ENCODE data around the gene GNG5. TPM values are rescaled to one million over a fixed set of nuclear protein-coding genes. Genes with fewer than 3 reads are reported as not detected.
A peak's percentile ranks its signal among the peaks of the same experiment; 100 is the strongest.

GNG5 gene
- total and polyA plus RNA-seq, 4 donors = 60.7 to 263 (median 161) TPM

- peak overlapping the region; percentile 58 to 91 for H3K9ac ChIP-seq (ENCODE audit: insufficient read depth in 1 of 2, low read length in 2 of 2)
- H3K9me3 ChIP-seq (ENCODE audit: control insufficient read depth in 4 of 4, insufficient read depth in 3 of 4, low read length in 3 of 4) = no peaks in the 10 kb centered on the region
- DNase-seq (peak in 1 of 3 donors; percentile 37), ATAC-seq (ENCODE audit: insufficient read depth, low FRiP score) (no peak)
- WGBS, 2 donors = 5% methylated on average over 17 of the region's 17 CpGs
- no peaks in the 10 kb centered on the region for H3K27me3 ChIP-seq (ENCODE audit: control insufficient read depth in 3 of 3, insufficient read depth in 3 of 3, low read length in 2 of 3)
- H3K4me3 ChIP-seq = peak overlapping the region; percentile 90
- peaks cover 3 to 28% (median 13%) of the 10 kb centered on the region in 5 donors for H3K4me1 ChIP-seq (ENCODE audit: control insufficient read depth in 5 of 5, insufficient read depth in 5 of 5, low read length in 5 of 5)
- H3K27ac ChIP-seq (ENCODE audit: low read depth in 1 of 2, low read length in 1 of 2) = peak overlapping the region; percentile 98 to 99
- H3K36me3 ChIP-seq (ENCODE audit: control insufficient read depth in 4 of 4, insufficient read depth in 4 of 4, low read length in 4 of 4) = peaks cover 0 to 7% (median 4%) of the 10 kb centered on the region in 4 donors
- TF ChIP-seq, protein P1, sequence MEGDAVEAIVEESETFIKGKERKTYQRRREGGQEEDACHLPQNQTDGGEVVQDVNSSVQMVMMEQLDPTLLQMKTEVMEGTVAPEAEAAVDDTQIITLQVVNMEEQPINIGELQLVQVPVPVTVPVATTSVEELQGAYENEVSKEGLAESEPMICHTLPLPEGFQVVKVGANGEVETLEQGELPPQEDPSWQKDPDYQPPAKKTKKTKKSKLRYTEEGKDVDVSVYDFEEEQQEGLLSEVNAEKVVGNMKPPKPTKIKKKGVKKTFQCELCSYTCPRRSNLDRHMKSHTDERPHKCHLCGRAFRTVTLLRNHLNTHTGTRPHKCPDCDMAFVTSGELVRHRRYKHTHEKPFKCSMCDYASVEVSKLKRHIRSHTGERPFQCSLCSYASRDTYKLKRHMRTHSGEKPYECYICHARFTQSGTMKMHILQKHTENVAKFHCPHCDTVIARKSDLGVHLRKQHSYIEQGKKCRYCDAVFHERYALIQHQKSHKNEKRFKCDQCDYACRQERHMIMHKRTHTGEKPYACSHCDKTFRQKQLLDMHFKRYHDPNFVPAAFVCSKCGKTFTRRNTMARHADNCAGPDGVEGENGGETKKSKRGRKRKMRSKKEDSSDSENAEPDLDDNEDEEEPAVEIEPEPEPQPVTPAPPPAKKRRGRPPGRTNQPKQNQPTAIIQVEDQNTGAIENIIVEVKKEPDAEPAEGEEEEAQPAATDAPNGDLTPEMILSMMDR (IDR thresholded peaks at IDR 0.05; ENCODE audit: control extremely low read depth, extremely low read depth) = no peak
Observed at GRCh38 chr1:84504580-84505492, 1.5 kb downstream of the GNG5 start.

DNA sequence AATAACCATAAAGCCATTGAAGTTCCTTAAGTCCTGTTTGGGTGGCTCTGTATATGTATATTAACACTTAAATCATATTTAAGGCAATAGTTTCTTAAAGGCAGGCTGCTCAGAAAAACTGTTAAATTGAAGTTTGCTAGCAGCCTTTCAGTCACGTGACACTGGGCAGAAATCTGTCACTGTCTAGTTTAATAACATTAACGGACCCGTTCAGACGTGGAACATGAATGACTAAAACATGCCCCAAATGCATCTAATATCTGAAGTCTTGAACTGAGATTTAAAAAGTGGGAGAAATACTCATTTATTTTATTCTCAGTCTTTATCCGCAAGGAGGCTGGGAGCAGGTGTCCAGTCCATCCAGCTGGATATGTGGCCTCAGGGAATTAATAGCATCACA lies 3.5 kb downstream of the GNG5 start:
- H3K9me3 ChIP-seq (ENCODE audit: control insufficient read depth in 4 of 4, insufficient read depth in 3 of 4, low read length in 3 of 4) = no peaks in the 10 kb centered on the region
- no peak overlapping the region for H3K9ac ChIP-seq (ENCODE audit: insufficient read depth in 1 of 2, low read length in 2 of 2)
- DNase-seq (no peak), ATAC-seq (ENCODE audit: insufficient read depth, low FRiP score) (no peak)
- peaks cover 1 to 21% (median 8%) of the 10 kb centered on the region in 4 donors for H3K36me3 ChIP-seq (ENCODE audit: control insufficient read depth in 4 of 4, insufficient read depth in 4 of 4, low read length in 4 of 4)
- peaks cover 3 to 28% (median 13%) of the 10 kb centered on the region in 5 donors for H3K4me1 ChIP-seq (ENCODE audit: control insufficient read depth in 5 of 5, insufficient read depth in 5 of 5, low read length in 5 of 5)
- H3K4me3 ChIP-seq = no peak overlapping the region
- H3K27me3 ChIP-seq (ENCODE audit: control insufficient read depth in 3 of 3, insufficient read depth in 3 of 3, low read length in 2 of 3) = no peaks in the 10 kb centered on the region
- 52 to 68% methylated on average over 5 of the region's 5 CpGs for WGBS, 2 donors
- TF ChIP-seq, protein P1 (IDR thresholded peaks at IDR 0.05; ENCODE audit: control extremely low read depth, extremely low read depth) = no peak
- no peak overlapping the region for H3K27ac ChIP-seq (ENCODE audit: low read depth in 1 of 2, low read length in 1 of 2)

GRCh38 chr1:84497631-84498275 lies 8.6 kb downstream of the GNG5 start:
- Histone ChIP-seq H3K9ac (ENCODE audit: insufficient read depth in 1 of 2, low read length in 2 of 2) (no peak overlapping the region), H3K4me3 (no peak overlapping the region), H3K27ac (ENCODE audit: low read depth in 1 of 2, low read length in 1 of 2) (peak overlapping the region in 1 of 2 donors; percentile 21), H3K9me3 (ENCODE audit: control insufficient read depth in 4 of 4, insufficient read depth in 3 of 4, low read length in 3 of 4) (no peaks in the 10 kb centered on the region), H3K36me3 (ENCODE audit: control insufficient read depth in 4 of 4, insufficient read depth in 4 of 4, low read length in 4 of 4) (peaks cover 3 to 53% (median 24%) of the 10 kb centered on the region in 4 donors), H3K27me3 (ENCODE audit: control insufficient read depth in 3 of 3, insufficient read depth in 3 of 3, low read length in 2 of 3) (no peaks in the 10 kb centered on the region), H3K4me1 (ENCODE audit: control insufficient read depth in 5 of 5, insufficient read depth in 5 of 5, low read length in 5 of 5) (peaks cover 0 to 9% (median 3%) of the 10 kb centered on the region in 5 donors)
- ATAC-seq (ENCODE audit: insufficient read depth, low FRiP score) (no peak), DNase-seq (no peak)
- TF ChIP-seq, protein P1 (IDR thresholded peaks at IDR 0.05; ENCODE audit: control extremely low read depth, extremely low read depth) = no peak
- WGBS, 2 donors = 46 to 48% methylated on average over 2 of the region's 2 CpGs

All from lung (tissue), 12 donors.